K562 (cell line): ENCODE measurements around the gene RHOBTB3. TPM values are rescaled to one million over a fixed set of nuclear protein-coding genes. Genes with fewer than 3 reads are reported as not detected.

Source experiments
- ADNP ChIP-seq: fragments of 200-800 bp; sonication (Bioruptor generic); IDR thresholded peaks from 2 replicates; pipeline ENCODE4 v1.6.1; 2016; ENCODE audit warnings: missing genetic modification characterization, missing compliant biosample characterization
- ARHGAP35 ChIP-seq: fragments of 450-650 bp; IDR thresholded peaks from 2 replicates; pipeline ENCODE4 v1.6.1; 2018; ENCODE audit not compliant: partially characterized antibody
- ELF2 ChIP-seq: fragments of 250-450 bp; sonication (Bioruptor Pico); IDR thresholded peaks from 2 replicates; pipeline ENCODE4 v1.5.0; 2021; ENCODE audit warnings: mild to moderate bottlenecking
- ESRRA ChIP-seq: fragments of 450-650 bp; IDR thresholded peaks from 2 replicates; pipeline ENCODE4 v1.6.1; 2014; ENCODE audit warnings: low read depth, mild to moderate bottlenecking, moderate library complexity, borderline replicate concordance
- FOS ChIP-seq: IDR thresholded peaks from 3 replicates; pipeline ENCODE4 v1.6.1; 2011; ENCODE audit not compliant: insufficient read length; ENCODE audit errors: extremely low read depth
- HDAC1 ChIP-seq, 2 experiments: fragments of 450-650 bp; IDR thresholded peaks; 2 replicates each; pipeline ENCODE4 v1.6.1; 2016 to 2017; ENCODE audit warnings: inconsistent platforms in 1 of 2, mild to moderate bottlenecking in 1 of 2, moderate library complexity in 1 of 2
- HEY1 ChIP-seq: fragments of 250-450 bp; sonication (Bioruptor Pico); IDR thresholded peaks from 2 replicates; pipeline ENCODE4 v1.5.0; 2020; ENCODE audit warnings: mild to moderate bottlenecking, moderate library complexity, borderline replicate concordance
- HMGN3 ChIP-seq: IDR thresholded peaks from 2 replicates; pipeline ENCODE4 v1.6.1; 2011; ENCODE audit warnings: borderline replicate concordance, low read depth, mild to moderate bottlenecking, mixed read lengths, low read length; ENCODE audit not compliant: insufficient read length; ENCODE audit errors: extremely low read depth
- KLF16 ChIP-seq: IDR thresholded peaks from 2 replicates; pipeline ENCODE4 v1.6.1; 2016; ENCODE audit warnings: antibody characterized with exemption
- MCM7 ChIP-seq, 2 experiments: fragments of 450-650 bp; IDR thresholded peaks; 2 replicates each; pipeline ENCODE4 v1.6.1; 2016 to 2018
- MIER1 ChIP-seq: fragments of 450-650 bp; IDR thresholded peaks from 2 replicates; pipeline ENCODE4 v1.6.1; 2016; ENCODE audit warnings: antibody characterized with exemption, mild to moderate bottlenecking, low read depth
- MTA3 ChIP-seq: fragments of 450-650 bp; formaldehyde crosslinking; IDR thresholded peaks from 2 replicates; pipeline ENCODE4 v1.6.1; 2017; ENCODE audit warnings: mild to moderate bottlenecking, borderline replicate concordance
- NR2F6 ChIP-seq: fragments of 450-650 bp; formaldehyde crosslinking; IDR thresholded peaks from 2 replicates; pipeline ENCODE4 v1.4.0; 2020; ENCODE audit warnings: mild to moderate bottlenecking
- NRF1 ChIP-seq, 2 experiments: fragments of 450-650 bp; IDR thresholded peaks in 1 of 2; conservative IDR thresholded peaks in 1 of 2; 2 replicates each; pipeline ENCODE4 v1.6.1; 2014; ENCODE audit warnings: mild to moderate bottlenecking in 2 of 2
- RERE ChIP-seq: sonication (generic); formaldehyde crosslinking; IDR thresholded peaks from 2 replicates; pipeline ENCODE4 v1.8.0; 2023; ENCODE audit warnings: missing genetic modification reagents, mild to moderate bottlenecking, borderline replicate concordance
- SMARCB1 ChIP-seq: IDR thresholded peaks from 2 replicates; pipeline ENCODE4 v1.6.1; 2011; ENCODE audit warnings: improper control_type of control experiment, low read depth; ENCODE audit not compliant: insufficient read length
- STAG1 ChIP-seq: sonication (generic); formaldehyde crosslinking; IDR thresholded peaks from 2 replicates; pipeline ENCODE4 v1.5.0; 2020; ENCODE audit warnings: missing genetic modification reagents, borderline replicate concordance
- TFAM ChIP-seq: fragments of 250-450 bp; sonication (Bioruptor Pico); conservative IDR thresholded peaks from 2 replicates; pipeline ENCODE4 v1.5.0; 2021; ENCODE audit warnings: mild to moderate bottlenecking, moderate library complexity
- XRCC3 ChIP-seq: fragments of 450-650 bp; IDR thresholded peaks from 2 replicates; pipeline ENCODE4 v1.6.1; 2017; ENCODE audit warnings: mild to moderate bottlenecking, moderate library complexity
- YBX1 ChIP-seq: fragments of 450-650 bp; IDR thresholded peaks from 2 replicates; pipeline ENCODE4 v1.7.1; 2016; ENCODE audit warnings: mild to moderate bottlenecking
- ZEB2 ChIP-seq: fragments of 450-650 bp; IDR thresholded peaks from 2 replicates; pipeline ENCODE4 v1.6.1; 2016
- ZKSCAN1 ChIP-seq: fragments of 150-350 bp; IDR thresholded peaks from 2 replicates; pipeline ENCODE4 v1.6.1; 2016; ENCODE audit warnings: low read depth, low read length
- ZNF253 ChIP-seq: fragments of 250-450 bp; sonication (Bioruptor Pico); conservative IDR thresholded peaks from 2 replicates; pipeline ENCODE4 v1.6.1; 2021; ENCODE audit warnings: mild to moderate bottlenecking
- ZNF280A ChIP-seq: fragments of 450-650 bp; IDR thresholded peaks from 2 replicates; pipeline ENCODE4 v1.6.1; 2018; ENCODE audit warnings: mild to moderate bottlenecking, low read depth; ENCODE audit not compliant: partially characterized antibody
- ZNF696 ChIP-seq: fragments of 250-450 bp; sonication (Bioruptor Pico); conservative IDR thresholded peaks from 2 replicates; pipeline ENCODE4 v1.4.0; 2020; ENCODE audit warnings: mild to moderate bottlenecking, moderate library complexity
- polyA plus RNA-seq, 8 experiments: library from polyadenylated mRNA; depleted of rRNA in 4 of 8; stranded (reverse) in 5 of 8; unstranded in 3 of 8; fragments of >200 nt; fragmentation: Nextera tagmentation in 2 of 8; fragmentation: Illumina TruSeq in 1 of 8; extraction: Ambion mirVana in 2 of 8; extraction: Trizol in 1 of 8; gene quantifications; 2 replicates each; pipeline versions ENCODE4 v1.2.1 to v1.2.3, GENCODE V29; 2011 to 2014; ENCODE audit warnings: inconsistent platforms in 1 of 8, missing spikeins in 1 of 8
- total RNA-seq, 7 experiments: library from RNA; depleted of rRNA in 6 of 7; stranded (reverse); fragments of >200 nt in 6 of 7; fragmentation: Illumina TruSeq in 2 of 7; extraction: Trizol in 2 of 7; gene quantifications; 2 replicates each; pipeline versions ENCODE4 v1.2.1 to v1.2.3, GENCODE V29; 2011 to 2021; ENCODE audit warnings: low replicate concordance in 1 of 7

The RHOBTB3 gene
- total and polyA plus RNA-seq, 9 of the 15 experiments (the other 6 are each of a cell fraction or from before 2014, with no cell fraction given): 39.7 to 143 (median 115) TPM

DNA sequence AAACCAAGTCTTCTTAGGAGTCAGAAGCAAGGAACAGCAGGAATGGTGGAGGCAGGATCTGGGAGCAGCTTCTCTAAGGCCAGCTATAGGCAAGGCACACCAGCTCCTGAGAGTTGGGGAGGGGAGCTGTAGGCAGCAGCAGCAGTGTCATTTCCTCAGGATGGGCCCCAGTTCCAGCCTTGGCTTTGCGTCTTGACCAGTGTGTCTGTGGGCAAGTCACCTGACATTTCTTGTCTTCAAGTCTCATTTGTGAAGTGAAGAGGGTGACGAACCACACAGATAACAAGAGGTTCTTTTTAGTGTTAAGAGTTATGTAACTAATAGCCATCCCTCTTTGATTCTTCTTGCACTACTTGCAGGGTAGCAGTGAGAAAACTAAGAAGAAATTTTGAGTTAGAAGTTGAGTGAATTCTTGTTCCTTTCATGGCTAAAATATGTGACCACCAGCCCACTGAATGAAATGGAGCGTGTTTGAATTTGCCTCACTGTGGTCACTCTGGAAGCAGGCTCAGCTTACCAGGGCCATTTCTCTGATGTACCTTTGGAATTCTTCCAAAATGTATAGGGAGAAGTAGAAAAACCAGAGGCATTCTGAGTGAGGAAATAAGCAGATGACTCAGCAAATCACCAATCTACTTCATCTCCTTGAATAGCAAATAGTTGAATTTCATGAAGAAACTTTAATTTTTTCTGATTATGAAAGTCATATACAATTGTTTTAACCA lies 42.4 kb downstream of the RHOBTB3 start (continued):
- no peak for TF ChIP-seq RERE
- TF ChIP-seq ARHGAP35: no peak
- peak; percentile 25; the same call in 1 of the 2 replicates for TF ChIP-seq ZEB2
- no peak for TF ChIP-seq STAG1 (CRISPR knock-in tag)
- no peak for TF ChIP-seq MIER1
- TF ChIP-seq KLF16: no peak
- TF ChIP-seq ESRRA: no peak
- TF ChIP-seq ELF2: no peak
- no peak for TF ChIP-seq MCM7 (IDR thresholded peaks at IDR 0.05)
- no peak for TF ChIP-seq TFAM
- no peak for TF ChIP-seq ZNF280A
- no peak for TF ChIP-seq HDAC1 (IDR thresholded peaks at IDR 0.05)
- no peak for TF ChIP-seq NR2F6 (CRISPR knock-in tag)
- no peak for TF ChIP-seq HEY1
- peak; percentile 36; the same call in 1 of the 2 replicates for TF ChIP-seq MTA3
- no peak for TF ChIP-seq YBX1
- TF ChIP-seq XRCC3: no peak
- no peak for TF ChIP-seq ZNF253
- no peak for TF ChIP-seq ZNF696 (CRISPR knock-in tag)
- TF ChIP-seq ADNP (tag): no peak
- TF ChIP-seq NRF1 (conservative IDR thresholded peaks at IDR 0.05 in 1 of 2, IDR thresholded peaks at IDR 0.05 in 1 of 2): no peak
- TF ChIP-seq HMGN3: no peak
- no peak for TF ChIP-seq FOS
- no peak for TF ChIP-seq ZKSCAN1
- no peak for TF ChIP-seq SMARCB1
